DND-41 (cell line): ENCODE measurements around the gene CTSC.

ENCODE experiments used
- ATAC-seq: fragments of 200-7000 bp; cut with Tn5 transposase; 3 replicates; pipeline ENCODE4 v1.9.1; 2021; ENCODE audit warnings: low read depth; ENCODE audit not compliant: insufficient read depth
- DNase-seq: peaks from one replicate; pipeline ENCODE4 v3.0.0-alpha.2; 2020
- H2AFZ ChIP-seq: 2 replicates; pipeline ENCODE4 v1.6.0; 2012; ENCODE audit warnings: low read depth, low read length
- H3K27ac ChIP-seq: 2 replicates; pipeline ENCODE4 v1.5.1; 2012; ENCODE audit warnings: low read length, inconsistent platforms
- H3K27me3 ChIP-seq: fragments of 200-600 bp; sonication (generic); 2 replicates; pipeline ENCODE4 v1.6.0; 2012; ENCODE audit warnings: low read length, mild to moderate bottlenecking, inconsistent platforms; ENCODE audit not compliant: insufficient read depth, poor library complexity
- H3K36me3 ChIP-seq: 2 replicates; pipeline ENCODE4 v1.5.1; 2012; ENCODE audit warnings: low read length, inconsistent platforms; ENCODE audit not compliant: insufficient read depth
- H3K4me1 ChIP-seq: 2 replicates; pipeline ENCODE4 v1.5.1; 2012; ENCODE audit warnings: mild to moderate bottlenecking, low read length; ENCODE audit not compliant: insufficient read depth
- H3K4me2 ChIP-seq: 2 replicates; pipeline ENCODE4 v1.6.0; 2012; ENCODE audit warnings: mild to moderate bottlenecking, moderate library complexity, low read length, inconsistent platforms; ENCODE audit not compliant: insufficient read depth
- H3K4me3 ChIP-seq, 2 experiments: fragments of 200-600 bp in 1 of 2; shearing (Covaris generic) in 1 of 2; 2 replicates each; pipeline ENCODE4 v1.5.1; 2012 to 2016; ENCODE audit warnings: inconsistent platforms in 2 of 2, low read length in 2 of 2, mild to moderate bottlenecking in 2 of 2, low read depth in 1 of 2, moderate library complexity in 1 of 2
- H3K79me2 ChIP-seq: 2 replicates; pipeline ENCODE4 v1.6.0; 2012; ENCODE audit warnings: low read length, inconsistent platforms; ENCODE audit not compliant: insufficient read depth
- H3K9ac ChIP-seq: 2 replicates; pipeline ENCODE4 v1.6.0; 2012; ENCODE audit warnings: low read depth, mild to moderate bottlenecking, inconsistent platforms, low read length, moderate library complexity
- H3K9me3 ChIP-seq: 2 replicates; pipeline ENCODE4 v1.5.1; 2012; ENCODE audit warnings: low read length, moderate library complexity, mild to moderate bottlenecking, inconsistent platforms; ENCODE audit not compliant: insufficient read depth, severe bottlenecking
- H4K20me1 ChIP-seq: 2 replicates; pipeline ENCODE4 v1.6.0; 2012; ENCODE audit warnings: low read length; ENCODE audit not compliant: insufficient read depth
- CTCF ChIP-seq: IDR thresholded peaks from 2 replicates; pipeline ENCODE4 v1.5.1; 2012; ENCODE audit warnings: borderline replicate concordance, low read length, moderate library complexity, mild to moderate bottlenecking; ENCODE audit not compliant: poor library complexity, severe bottlenecking; ENCODE audit errors: extremely low read depth
- EZH2 ChIP-seq: IDR thresholded peaks from 3 replicates; pipeline ENCODE4 v1.6.1; 2012; ENCODE audit warnings: borderline replicate concordance, low read depth, mild to moderate bottlenecking, moderate library complexity, low read length, inconsistent platforms; ENCODE audit not compliant: severe bottlenecking

CTSC gene

GRCh38 chr11:88297421-88297820 is 40.1 kb downstream of the CTSC start:
- H3K4me1 ChIP-seq, result no peaks in the 10 kb centered on the region
- no peak for ATAC-seq
- H3K36me3 ChIP-seq, result peaks cover 96% of the 10 kb centered on the region
- H3K79me2 ChIP-seq, result no peaks in the 10 kb centered on the region
- H3K9me3 ChIP-seq, result no peaks in the 10 kb centered on the region
- H4K20me1 ChIP-seq, result 0 out of 2 replicates have a peak, but pooled peaks cover 15% of the 10 kb centered on the region
- no peak overlapping the region for H3K27ac ChIP-seq
- H3K27me3 ChIP-seq, result no peaks in the 10 kb centered on the region
- no peak overlapping the region for H2AFZ ChIP-seq
- no peak overlapping the region for H3K9ac ChIP-seq
- H3K4me3 ChIP-seq, result no peak overlapping the region
- TF ChIP-seq CTCF (no peak), EZH2 (no peak)
- no peak for DNase-seq
- H3K4me2 ChIP-seq, result no peak overlapping the region

GRCh38 chr11:88295028-88295427 is 42.5 kb downstream of the CTSC start:
- H3K79me2 ChIP-seq, result no peaks in the 10 kb centered on the region
- no peak overlapping the region for H3K4me2 ChIP-seq
- no peak overlapping the region for H3K27ac ChIP-seq
- 0 out of 2 replicates have a peak, but pooled peaks cover 10% of the 10 kb centered on the region for H4K20me1 ChIP-seq
- no peak for ATAC-seq
- no peak overlapping the region for H3K9ac ChIP-seq
- no peaks in the 10 kb centered on the region for H3K9me3 ChIP-seq
- DNase-seq, result no peak
- H3K27me3 ChIP-seq, result no peaks in the 10 kb centered on the region
- TF ChIP-seq EZH2 (no peak), CTCF (no peak)
- peaks cover 96% of the 10 kb centered on the region for H3K36me3 ChIP-seq
- no peak overlapping the region for H3K4me3 ChIP-seq
- H2AFZ ChIP-seq, result no peak overlapping the region
- no peaks in the 10 kb centered on the region for H3K4me1 ChIP-seq

- no peaks in the 10 kb centered on the region for H3K9me3 ChIP-seq
- no peaks in the 10 kb centered on the region for H3K4me1 ChIP-seq
- H3K36me3 ChIP-seq, result peaks cover 96% of the 10 kb centered on the region
- H2AFZ ChIP-seq, result no peak overlapping the region
- no peaks in the 10 kb centered on the region for H3K27me3 ChIP-seq
- no peak overlapping the region for H3K9ac ChIP-seq
- no peak overlapping the region for H3K27ac ChIP-seq
- no peak for DNase-seq
- no peaks in the 10 kb centered on the region for H3K79me2 ChIP-seq
- no peak overlapping the region for H3K4me2 ChIP-seq
- no peak overlapping the region for H3K4me3 ChIP-seq
- 0 out of 2 replicates have a peak, but pooled peaks cover 10% of the 10 kb centered on the region for H4K20me1 ChIP-seq
- TF ChIP-seq EZH2, result no peak
- TF ChIP-seq CTCF, result no peak
- no peak for ATAC-seq
Measured at GRCh38 chr11:88293931-88294330, 43.6 kb downstream of the CTSC start.
